Left ventricle myocardium inferior (tissue), 1 donor: Measurements from ENCODE around the gene UST. TPM values are rescaled to one million over a fixed set of nuclear protein-coding genes. Genes with fewer than 3 reads are reported as not detected.

Experiments used
- DNase-seq: peaks from one replicate; pipeline ENCODE4 v3.0.0-alpha.2; 2020
- H3K27ac ChIP-seq: fragments of 200-600 bp; replicated peaks from 2 replicates; pipeline ENCODE4 v1.8.0; 2021
- H3K27me3 ChIP-seq: fragments of 200-600 bp; 2 replicates; pipeline ENCODE4 v1.8.0; 2021; ENCODE audit warnings: low read depth
- H3K36me3 ChIP-seq: fragments of 200-600 bp; 2 replicates; pipeline ENCODE4 v1.8.0; 2021
- H3K4me1 ChIP-seq: fragments of 200-600 bp; 2 replicates; pipeline ENCODE4 v1.8.0; 2021
- H3K4me3 ChIP-seq: fragments of 200-600 bp; 2 replicates; pipeline ENCODE4 v1.8.0; 2021; ENCODE audit warnings: mild to moderate bottlenecking, moderate library complexity
- H3K9me3 ChIP-seq: fragments of 200-600 bp; replicated peaks from 2 replicates; pipeline ENCODE4 v1.8.0; 2021
- CTCF ChIP-seq: fragments of 200-600 bp; IDR thresholded peaks from 2 replicates; pipeline ENCODE4 v1.8.0; 2021; ENCODE audit warnings: antibody characterized with exemption, mild to moderate bottlenecking, borderline replicate concordance
- intact Hi-C: fragments of 100-400 bp; cut with micrococcal nuclease; formaldehyde crosslinking; loops from one replicate; pipeline ENCODE4 v1.11.0; 2022
- total RNA-seq: library from RNA; stranded (reverse); fragmentation: NEBNext Ultra II Directional; extraction: Animal tissue kit (Norgen Biotek cat#: 25700); gene quantifications from one replicate; pipeline ENCODE4 v1.2.1, GENCODE V29; 2021
- donor health status: DM: no; HTN: yes; CAD: no; lungs with severe emphysema.

Gene UST
- total RNA-seq, 1 donor from 2014 or later: 3.3 TPM

DNA sequence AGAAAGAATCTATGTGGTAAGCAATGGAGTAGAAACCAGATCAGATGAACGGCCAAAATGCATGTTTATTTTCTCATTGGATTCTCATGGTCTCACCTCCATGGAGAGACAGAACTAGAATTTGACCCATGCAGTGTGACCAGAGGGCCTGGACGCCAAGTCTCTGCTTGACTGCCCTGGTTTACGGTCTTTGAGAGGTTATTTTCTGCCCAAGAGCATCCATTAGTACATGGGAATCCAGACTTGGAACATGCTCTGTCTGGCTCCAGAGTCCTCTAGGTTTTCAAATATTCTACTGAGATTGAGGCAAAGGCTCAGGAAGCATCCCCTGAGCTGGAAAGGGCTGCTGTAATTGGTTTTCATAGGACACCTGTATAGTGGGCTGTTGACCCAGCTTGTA is 45.5 kb upstream of the UST start:
- Histone ChIP-seq H3K27ac (peak overlapping the region; percentile 6), H3K4me1 (peaks cover 9% of the 10 kb centered on the region), H3K36me3 (no peaks in the 10 kb centered on the region), H3K4me3 (peak overlapping the region; percentile 48), H3K27me3 (no peaks in the 10 kb centered on the region), H3K9me3 (peaks cover 10% of the 10 kb centered on the region)
- no peak for DNase-seq
- TF ChIP-seq CTCF: no peak
- intact Hi-C loops: no loop called here

DNA sequence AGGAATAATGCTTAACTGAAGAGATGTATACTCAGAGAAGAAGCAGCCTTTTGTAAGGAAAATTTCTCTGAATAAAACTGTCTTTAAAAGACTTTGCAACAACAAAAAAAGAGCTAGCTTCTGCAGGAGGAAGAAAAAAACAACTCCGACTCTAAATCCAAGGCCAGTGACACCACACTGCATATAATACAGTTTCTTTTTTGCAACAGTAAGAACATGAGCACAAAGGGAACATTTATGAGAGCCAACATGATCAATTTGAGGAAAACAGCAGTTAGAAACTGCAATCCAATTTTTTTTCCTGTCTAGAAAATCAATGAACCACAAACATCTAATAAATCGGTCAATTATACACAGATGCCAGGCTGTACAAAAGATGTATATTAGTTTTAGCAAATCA is 42.9 kb upstream of the UST start:
- intact Hi-C loops: no loop called here
- no peak for TF ChIP-seq CTCF

GRCh38 chr6:148704400-148705246 is 42.2 kb upstream of the UST start:
- DNase-seq: no peak
- no peak overlapping the region for H3K27ac ChIP-seq
- H3K36me3 ChIP-seq: no peaks in the 10 kb centered on the region
- no peak overlapping the region for H3K4me3 ChIP-seq
- H3K9me3 ChIP-seq: peaks cover 10% of the 10 kb centered on the region
- TF ChIP-seq CTCF: no peak
- peaks cover 9% of the 10 kb centered on the region for H3K4me1 ChIP-seq
- no peaks in the 10 kb centered on the region for H3K27me3 ChIP-seq
- intact Hi-C loops: no loop called here

More for the DNA sequence above, 42.9 kb upstream of the UST start:
- no peak overlapping the region for H3K4me3 ChIP-seq
- H3K27ac ChIP-seq: no peak overlapping the region
- H3K9me3 ChIP-seq: peaks cover 10% of the 10 kb centered on the region
- H3K27me3 ChIP-seq: no peaks in the 10 kb centered on the region
- no peak for DNase-seq
- peaks cover 9% of the 10 kb centered on the region for H3K4me1 ChIP-seq
- no peaks in the 10 kb centered on the region for H3K36me3 ChIP-seq

GRCh38 chr6:148708707-148709106 is 38.1 kb upstream of the UST start:
- peaks cover 17% of the 10 kb centered on the region for H3K9me3 ChIP-seq
- no peak for DNase-seq
- no peaks in the 10 kb centered on the region for H3K27me3 ChIP-seq
- TF ChIP-seq CTCF: no peak
- no peaks in the 10 kb centered on the region for H3K4me1 ChIP-seq
- no peak overlapping the region for H3K27ac ChIP-seq
- intact Hi-C loops: no loop called here
- no peaks in the 10 kb centered on the region for H3K36me3 ChIP-seq
- H3K4me3 ChIP-seq: no peak overlapping the region

DNA sequence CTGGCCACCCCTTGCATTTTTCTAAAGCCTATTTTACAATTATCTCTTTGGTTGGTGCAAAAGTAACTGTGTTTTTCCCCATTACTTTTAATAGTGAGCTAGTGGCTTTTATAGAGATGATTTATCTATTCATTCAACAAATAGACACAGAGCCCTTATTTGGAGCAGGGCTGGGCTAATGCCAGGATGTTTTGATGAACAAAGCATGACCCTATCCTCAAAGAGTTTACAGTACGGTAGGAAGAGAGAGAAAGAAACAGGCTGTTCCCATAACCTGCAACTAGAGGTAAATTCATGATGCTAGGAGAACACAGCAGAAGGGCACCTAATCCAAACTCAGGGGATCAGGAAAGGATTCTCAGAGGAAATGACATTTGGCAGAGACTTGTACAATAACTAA is 37.3 kb upstream of the UST start:
- H3K27me3 ChIP-seq: no peaks in the 10 kb centered on the region
- H3K9me3 ChIP-seq: peaks cover 23% of the 10 kb centered on the region
- DNase-seq: no peak
- no peaks in the 10 kb centered on the region for H3K4me1 ChIP-seq
- H3K4me3 ChIP-seq: no peak overlapping the region
- no peak overlapping the region for H3K27ac ChIP-seq
- TF ChIP-seq CTCF: no peak
- no peaks in the 10 kb centered on the region for H3K36me3 ChIP-seq
- intact Hi-C loops: no loop called here
